Neural cell (in vitro differentiated cells): ENCODE measurements around the gene CD4. TPM values are rescaled to one million over a fixed set of nuclear protein-coding genes. Genes with fewer than 3 reads are reported as not detected.

Experiments
- H2AFZ ChIP-seq: fragments of 200-600, 300-800 bp; sonication (generic), shearing (Covaris generic); 2 replicates; pipeline ENCODE4 v1.6.0; 2014; ENCODE audit warnings: low read depth, mild to moderate bottlenecking, antibody characterized with exemption, low read length, moderate library complexity
- H3F3A ChIP-seq: fragments of 200-600 bp; shearing (Covaris generic); 2 replicates; pipeline ENCODE4 v1.6.1; 2016; ENCODE audit warnings: mild to moderate bottlenecking, moderate library complexity, mixed read lengths, antibody characterized with exemption, low read length; ENCODE audit not compliant: insufficient read depth, poor library complexity, severe bottlenecking
- H3K27ac ChIP-seq: fragments of 200-600, 300-800 bp; sonication (generic), shearing (Covaris generic); 2 replicates; pipeline ENCODE4 v1.5.1; 2014; ENCODE audit warnings: mild to moderate bottlenecking, low read length, moderate library complexity
- H3K27me3 ChIP-seq: fragments of 300-800, 200-600 bp; sonication (generic), shearing (Covaris generic); 2 replicates; pipeline ENCODE4 v1.6.0; 2014; ENCODE audit warnings: mild to moderate bottlenecking, low read depth, low read length, moderate library complexity; ENCODE audit not compliant: insufficient read depth
- H3K36me3 ChIP-seq: fragments of 300-800, 200-600 bp; sonication (generic), shearing (Covaris generic); 2 replicates; pipeline ENCODE4 v1.5.1; 2014; ENCODE audit warnings: mild to moderate bottlenecking, antibody characterized with exemption, low read length, moderate library complexity; ENCODE audit not compliant: insufficient read depth
- H3K4me2 ChIP-seq: fragments of 300-800, 200-600 bp; sonication (generic), shearing (Covaris generic); 2 replicates; pipeline ENCODE4 v1.6.0; 2014; ENCODE audit warnings: mild to moderate bottlenecking, low read length
- H3K4me3 ChIP-seq: fragments of 300-800, 200-600 bp; sonication (generic), shearing (Covaris generic); 2 replicates; pipeline ENCODE4 v1.5.1; 2014; ENCODE audit warnings: mild to moderate bottlenecking, low read length, moderate library complexity
- H3K79me2 ChIP-seq: fragments of 200-600 bp; shearing (Covaris generic); replicated peaks from 2 replicates; pipeline ENCODE4 v1.6.0; 2014; ENCODE audit warnings: mild to moderate bottlenecking, low read length, moderate library complexity; ENCODE audit not compliant: insufficient read depth
- H3K9ac ChIP-seq: fragments of 300-800, 200-600 bp; sonication (generic), shearing (Covaris generic); 2 replicates; pipeline ENCODE4 v1.6.1; 2016; ENCODE audit warnings: mild to moderate bottlenecking, low read length, mixed read lengths
- H3K9me2 ChIP-seq: fragments of 200-600 bp; shearing (Covaris generic); 2 replicates; pipeline ENCODE4 v1.6.1; 2016; ENCODE audit warnings: mild to moderate bottlenecking, low read length, mixed read lengths; ENCODE audit not compliant: insufficient read depth
- H3K9me3 ChIP-seq: fragments of 200-600, 300-800 bp; sonication (generic), shearing (Covaris generic); 2 replicates; pipeline ENCODE4 v1.6.1; 2016; ENCODE audit warnings: mild to moderate bottlenecking, mixed run types, low read length, moderate library complexity, mixed read lengths
- H4K20me1 ChIP-seq: fragments of 200-600 bp; shearing (Covaris generic); 2 replicates; pipeline ENCODE4 v1.6.1; 2016; ENCODE audit warnings: mild to moderate bottlenecking, mixed run types; ENCODE audit not compliant: insufficient read depth
- EP300 ChIP-seq: fragments of 450-650 bp; conservative IDR thresholded peaks from 2 replicates; pipeline ENCODE4 v1.6.1; 2014; ENCODE audit warnings: antibody characterized with exemption, mild to moderate bottlenecking, moderate library complexity; ENCODE audit not compliant: poor library complexity, severe bottlenecking
- EZH2 ChIP-seq: fragments of 200-600, 300-800 bp; shearing (Covaris generic), sonication (generic); IDR thresholded peaks from 2 replicates; pipeline ENCODE4 v1.6.1; 2014; ENCODE audit warnings: antibody characterized with exemption, low read length, borderline replicate concordance, mild to moderate bottlenecking; ENCODE audit not compliant: insufficient read depth, poor library complexity, severe bottlenecking
- MXI1 ChIP-seq: fragments of 450-650 bp; conservative IDR thresholded peaks from 2 replicates; pipeline ENCODE4 v1.6.1; 2014; ENCODE audit warnings: antibody characterized with exemption, mild to moderate bottlenecking; ENCODE audit not compliant: poor library complexity, severe bottlenecking
- POLR2AphosphoS5 ChIP-seq: IDR thresholded peaks from 2 replicates; pipeline ENCODE4 v1.6.1; 2012
- RAD21 ChIP-seq: fragments of 450-650 bp; conservative IDR thresholded peaks from 2 replicates; pipeline ENCODE4 v1.6.1; 2014; ENCODE audit warnings: antibody characterized with exemption, mild to moderate bottlenecking, moderate library complexity
- SMC3 ChIP-seq: fragments of 450-650 bp; conservative IDR thresholded peaks from 2 replicates; pipeline ENCODE4 v1.6.1; 2014; ENCODE audit warnings: antibody characterized with exemption, mild to moderate bottlenecking, moderate library complexity; ENCODE audit not compliant: poor library complexity
- TAF1 ChIP-seq: IDR thresholded peaks from 2 replicates; pipeline ENCODE4 v1.6.1; 2012; ENCODE audit warnings: low read depth
- polyA plus RNA-seq: library from polyadenylated mRNA; depleted of rRNA; stranded (reverse); fragments of >200 nt; gene quantifications from 2 replicates; pipeline ENCODE4 v1.2.3, GENCODE V29; 2014
- TF ChIP-seq, protein P1 (sequence below): fragments of 450-650 bp; IDR thresholded peaks from 2 replicates; pipeline ENCODE4 v1.5.1; 2014; ENCODE audit warnings: antibody characterized with exemption, mild to moderate bottlenecking, moderate library complexity; ENCODE audit not compliant: poor library complexity, severe bottlenecking
- TF ChIP-seq, protein P2 (sequence below): IDR thresholded peaks from 2 replicates; pipeline ENCODE4 v1.6.1; 2012; ENCODE audit warnings: borderline replicate concordance

Gene CD4
- polyA plus RNA-seq, 1 donor from 2014 or later = not detected

DNA sequence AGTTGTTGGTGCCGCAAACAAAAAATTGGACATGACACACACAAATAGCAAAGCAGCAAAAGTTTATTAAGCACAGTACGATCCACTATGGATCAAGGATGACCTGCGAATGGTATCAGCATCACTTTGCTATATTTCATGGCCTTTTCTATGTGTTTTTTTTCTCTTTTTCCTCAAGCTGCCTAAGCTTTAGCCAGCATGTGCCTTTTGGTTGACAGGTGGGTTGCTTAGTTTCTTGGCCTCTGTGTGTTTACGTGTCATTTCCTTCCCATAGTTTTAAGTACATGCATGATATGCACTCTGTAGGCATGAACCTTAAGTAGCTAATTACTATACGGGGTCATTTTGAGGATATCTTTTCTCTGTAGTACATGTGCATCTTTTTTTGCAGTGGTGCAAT, 9.8 kb downstream of the CD4 start:
- no peaks in the 10 kb centered on the region for H4K20me1 ChIP-seq
- H3K4me3 ChIP-seq = no peak overlapping the region
- H3K27ac ChIP-seq = no peak overlapping the region
- H3K9me2 ChIP-seq = no peaks in the 10 kb centered on the region
- no peak overlapping the region for H2AFZ ChIP-seq
- H3K27me3 ChIP-seq = no peaks in the 10 kb centered on the region
- no peaks in the 10 kb centered on the region for H3F3A ChIP-seq
- H3K9me3 ChIP-seq = no peaks in the 10 kb centered on the region
- no peaks in the 10 kb centered on the region for H3K79me2 ChIP-seq
- H3K9ac ChIP-seq = no peak overlapping the region
- H3K36me3 ChIP-seq = no peaks in the 10 kb centered on the region
- no peak overlapping the region for H3K4me2 ChIP-seq
- TF ChIP-seq RAD21 = no peak

DNA sequence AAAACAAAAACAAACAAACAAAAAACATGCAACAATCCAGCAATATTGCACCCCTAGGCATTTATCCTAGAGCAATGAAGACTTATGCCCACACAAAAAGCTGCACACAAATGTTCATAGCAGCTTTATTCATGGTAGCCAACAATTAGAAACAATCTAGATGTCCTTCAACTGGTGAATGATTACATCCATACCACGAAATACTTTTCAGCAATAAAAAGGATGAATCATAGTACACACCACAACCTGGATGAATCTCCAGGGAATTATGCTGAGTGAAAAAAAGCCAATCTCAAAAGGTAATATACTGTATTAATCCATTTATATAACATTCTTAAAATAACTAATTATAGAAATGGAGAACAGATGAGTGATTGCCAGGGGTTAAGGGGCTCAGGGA, 17.8 kb downstream of the CD4 start:
- no peak overlapping the region for H2AFZ ChIP-seq
- H3K4me2 ChIP-seq = no peak overlapping the region
- no peak overlapping the region for H3K9ac ChIP-seq
- H3F3A ChIP-seq = no peaks in the 10 kb centered on the region
- no peaks in the 10 kb centered on the region for H3K9me2 ChIP-seq
- H3K36me3 ChIP-seq = no peaks in the 10 kb centered on the region
- no peaks in the 10 kb centered on the region for H3K79me2 ChIP-seq
- TF ChIP-seq, protein P1, sequence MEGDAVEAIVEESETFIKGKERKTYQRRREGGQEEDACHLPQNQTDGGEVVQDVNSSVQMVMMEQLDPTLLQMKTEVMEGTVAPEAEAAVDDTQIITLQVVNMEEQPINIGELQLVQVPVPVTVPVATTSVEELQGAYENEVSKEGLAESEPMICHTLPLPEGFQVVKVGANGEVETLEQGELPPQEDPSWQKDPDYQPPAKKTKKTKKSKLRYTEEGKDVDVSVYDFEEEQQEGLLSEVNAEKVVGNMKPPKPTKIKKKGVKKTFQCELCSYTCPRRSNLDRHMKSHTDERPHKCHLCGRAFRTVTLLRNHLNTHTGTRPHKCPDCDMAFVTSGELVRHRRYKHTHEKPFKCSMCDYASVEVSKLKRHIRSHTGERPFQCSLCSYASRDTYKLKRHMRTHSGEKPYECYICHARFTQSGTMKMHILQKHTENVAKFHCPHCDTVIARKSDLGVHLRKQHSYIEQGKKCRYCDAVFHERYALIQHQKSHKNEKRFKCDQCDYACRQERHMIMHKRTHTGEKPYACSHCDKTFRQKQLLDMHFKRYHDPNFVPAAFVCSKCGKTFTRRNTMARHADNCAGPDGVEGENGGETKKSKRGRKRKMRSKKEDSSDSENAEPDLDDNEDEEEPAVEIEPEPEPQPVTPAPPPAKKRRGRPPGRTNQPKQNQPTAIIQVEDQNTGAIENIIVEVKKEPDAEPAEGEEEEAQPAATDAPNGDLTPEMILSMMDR = no peak
- no peaks in the 10 kb centered on the region for H3K27me3 ChIP-seq
- no peaks in the 10 kb centered on the region for H3K9me3 ChIP-seq
- H3K27ac ChIP-seq = no peak overlapping the region
- no peaks in the 10 kb centered on the region for H4K20me1 ChIP-seq
- no peak overlapping the region for H3K4me3 ChIP-seq

DNA sequence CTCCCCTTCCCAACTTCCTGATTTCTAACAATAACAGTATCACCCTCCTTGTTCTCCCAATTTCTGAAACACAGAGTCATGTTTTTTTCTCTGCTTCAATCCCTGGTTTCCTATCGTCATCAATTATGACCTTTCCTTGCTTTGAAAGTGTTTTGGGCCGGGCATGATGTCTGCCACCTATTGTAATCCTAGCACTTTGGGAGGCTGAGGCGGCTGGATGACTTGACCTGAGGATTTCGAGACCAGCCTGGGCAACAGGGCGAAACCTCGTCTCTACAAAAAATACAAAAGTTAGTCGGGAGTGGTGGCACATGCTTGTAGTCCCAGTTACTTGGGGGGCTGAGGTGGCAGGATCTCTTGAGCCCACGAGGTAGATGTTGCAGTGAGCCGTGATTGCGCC, 19.7 kb downstream of the CD4 start:
- H3K4me2 ChIP-seq = no peak overlapping the region
- no peaks in the 10 kb centered on the region for H3K9me3 ChIP-seq
- H2AFZ ChIP-seq = no peak overlapping the region
- H3K36me3 ChIP-seq = no peaks in the 10 kb centered on the region
- no peaks in the 10 kb centered on the region for H3K27me3 ChIP-seq
- no peak overlapping the region for H3K27ac ChIP-seq
- H3K4me3 ChIP-seq = no peak overlapping the region
- no peak overlapping the region for H3K9ac ChIP-seq
- no peaks in the 10 kb centered on the region for H3K9me2 ChIP-seq
- no peaks in the 10 kb centered on the region for H4K20me1 ChIP-seq
- TF ChIP-seq EP300 (no peak), RAD21 (no peak), SMC3 (no peak), TAF1 (no peak), MXI1 (no peak), POLR2AphosphoS5 (no peak), EZH2 (no peak)
- TF ChIP-seq, protein P2, sequence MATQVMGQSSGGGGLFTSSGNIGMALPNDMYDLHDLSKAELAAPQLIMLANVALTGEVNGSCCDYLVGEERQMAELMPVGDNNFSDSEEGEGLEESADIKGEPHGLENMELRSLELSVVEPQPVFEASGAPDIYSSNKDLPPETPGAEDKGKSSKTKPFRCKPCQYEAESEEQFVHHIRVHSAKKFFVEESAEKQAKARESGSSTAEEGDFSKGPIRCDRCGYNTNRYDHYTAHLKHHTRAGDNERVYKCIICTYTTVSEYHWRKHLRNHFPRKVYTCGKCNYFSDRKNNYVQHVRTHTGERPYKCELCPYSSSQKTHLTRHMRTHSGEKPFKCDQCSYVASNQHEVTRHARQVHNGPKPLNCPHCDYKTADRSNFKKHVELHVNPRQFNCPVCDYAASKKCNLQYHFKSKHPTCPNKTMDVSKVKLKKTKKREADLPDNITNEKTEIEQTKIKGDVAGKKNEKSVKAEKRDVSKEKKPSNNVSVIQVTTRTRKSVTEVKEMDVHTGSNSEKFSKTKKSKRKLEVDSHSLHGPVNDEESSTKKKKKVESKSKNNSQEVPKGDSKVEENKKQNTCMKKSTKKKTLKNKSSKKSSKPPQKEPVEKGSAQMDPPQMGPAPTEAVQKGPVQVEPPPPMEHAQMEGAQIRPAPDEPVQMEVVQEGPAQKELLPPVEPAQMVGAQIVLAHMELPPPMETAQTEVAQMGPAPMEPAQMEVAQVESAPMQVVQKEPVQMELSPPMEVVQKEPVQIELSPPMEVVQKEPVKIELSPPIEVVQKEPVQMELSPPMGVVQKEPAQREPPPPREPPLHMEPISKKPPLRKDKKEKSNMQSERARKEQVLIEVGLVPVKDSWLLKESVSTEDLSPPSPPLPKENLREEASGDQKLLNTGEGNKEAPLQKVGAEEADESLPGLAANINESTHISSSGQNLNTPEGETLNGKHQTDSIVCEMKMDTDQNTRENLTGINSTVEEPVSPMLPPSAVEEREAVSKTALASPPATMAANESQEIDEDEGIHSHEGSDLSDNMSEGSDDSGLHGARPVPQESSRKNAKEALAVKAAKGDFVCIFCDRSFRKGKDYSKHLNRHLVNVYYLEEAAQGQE = no peak
- TF ChIP-seq, protein P1 = no peak
- H3K79me2 ChIP-seq = no peaks in the 10 kb centered on the region
- H3F3A ChIP-seq = no peaks in the 10 kb centered on the region
